ENCODE data around the gene KLRD1.

DNA sequence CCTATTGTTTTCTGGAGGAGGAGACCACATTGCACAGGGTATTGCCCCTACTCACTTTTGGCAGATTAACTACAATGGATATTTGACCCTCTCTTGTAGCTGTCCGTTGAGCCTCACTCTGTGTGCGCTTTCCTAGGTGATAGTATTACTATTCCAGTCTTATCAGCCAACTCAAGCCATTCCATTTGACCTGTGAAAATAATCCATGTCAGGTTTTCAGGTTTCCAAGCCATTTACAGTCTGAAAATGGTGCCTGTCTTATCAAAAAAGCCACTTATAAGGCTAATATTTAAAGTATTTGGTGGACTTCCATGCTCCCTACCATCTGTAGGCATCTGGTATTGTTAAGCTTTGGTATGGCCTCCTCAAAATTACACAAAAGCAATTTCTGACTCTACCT lies 29.6 kb upstream of the KLRD1 start:
- TF ChIP-seq POU2F2 (IDR thresholded peaks at IDR 0.05; ENCODE audit: low read depth, low read length) (no peak), PAX5 (IDR thresholded peaks at IDR 0.05; ENCODE audit: insufficient read depth, low read length, severe bottlenecking) (no peak), SPI1 (IDR thresholded peaks at IDR 0.05; ENCODE audit: low read depth, low read length) (no peak), POLR2A (IDR thresholded peaks at IDR 0.05; ENCODE audit: low read depth, low read length) (no peak), TAF1 (IDR thresholded peaks at IDR 0.05; ENCODE audit: low read depth, low read length) (no peak), POLR2AphosphoS5 (IDR thresholded peaks at IDR 0.05; ENCODE audit: low read depth, low read length) (no peak)
